Measurements from ENCODE around the gene DSG1. TPM values are rescaled to one million over a fixed set of nuclear protein-coding genes. Genes with fewer than 3 reads are reported as not detected.
"Not testable (repeated sequence)": the region's sequence is repeated elsewhere in the genome, so short reads cannot be mapped to it uniquely, and the experiment has no call there.

Gene DSG1
- polyA plus RNA-seq, 1 donor from 2014 or later, result not detected

- H2AFZ ChIP-seq (ENCODE audit: low read depth, low read length), result no peak overlapping the region
- H3K27ac ChIP-seq (ENCODE audit: low read length), result no peak overlapping the region
- H3K9me3 ChIP-seq (ENCODE audit: low read length), result no peaks in the 10 kb centered on the region
- no peaks in the 10 kb centered on the region for H3K27me3 ChIP-seq (ENCODE audit: insufficient read depth, low read depth, low read length)
- H4K20me1 ChIP-seq (ENCODE audit: insufficient read depth), result no peaks in the 10 kb centered on the region
- no peaks in the 10 kb centered on the region for H3K79me2 ChIP-seq (replicated peaks; ENCODE audit: insufficient read depth, low read length)
- no peak for TF ChIP-seq POLR2AphosphoS5 (IDR thresholded peaks at IDR 0.05)
- no peak for TF ChIP-seq TAF1 (IDR thresholded peaks at IDR 0.05; ENCODE audit: low read depth)
- TF ChIP-seq RAD21 (conservative IDR thresholded peaks at IDR 0.05), result no peak
- TF ChIP-seq CTCF (IDR thresholded peaks at IDR 0.05; ENCODE audit: poor library complexity, severe bottlenecking), result no peak
- no peak for TF ChIP-seq REST (IDR thresholded peaks at IDR 0.05; ENCODE audit: borderline replicate concordance)
- TF ChIP-seq SMC3 (conservative IDR thresholded peaks at IDR 0.05; ENCODE audit: poor library complexity), result no peak
- TF ChIP-seq MXI1 (conservative IDR thresholded peaks at IDR 0.05; ENCODE audit: poor library complexity, severe bottlenecking), result no peak
- no peak for TF ChIP-seq EZH2 (IDR thresholded peaks at IDR 0.05; ENCODE audit: borderline replicate concordance, insufficient read depth, low read length, poor library complexity, severe bottlenecking)
- TF ChIP-seq EP300 (conservative IDR thresholded peaks at IDR 0.05; ENCODE audit: poor library complexity, severe bottlenecking), result no peak
- H3K9me2 ChIP-seq (ENCODE audit: insufficient read depth, low read length), result no peaks in the 10 kb centered on the region
- H3K9ac ChIP-seq (ENCODE audit: low read length), result no peak overlapping the region
- no peak overlapping the region for H3K4me3 ChIP-seq (ENCODE audit: low read length)
- no peaks in the 10 kb centered on the region for H3K36me3 ChIP-seq (ENCODE audit: insufficient read depth, low read length)
- no peak overlapping the region for H3K4me2 ChIP-seq (ENCODE audit: low read length)
- H3F3A ChIP-seq (ENCODE audit: insufficient read depth, low read length, poor library complexity, severe bottlenecking), result no peaks in the 10 kb centered on the region
These were observed 25.5 kb downstream of the DSG1 start for GRCh38 chr18:31343454-31343853.

- not testable (repeated sequence) for H4K20me1 ChIP-seq (ENCODE audit: insufficient read depth); H2AFZ ChIP-seq (ENCODE audit: low read depth, low read length); H3K9me2 ChIP-seq (ENCODE audit: insufficient read depth, low read length); H3K27me3 ChIP-seq (ENCODE audit: insufficient read depth, low read depth, low read length); H3K9ac ChIP-seq (ENCODE audit: low read length); H3K4me2 ChIP-seq (ENCODE audit: low read length); H3K79me2 ChIP-seq (replicated peaks; ENCODE audit: insufficient read depth, low read length); H3F3A ChIP-seq (ENCODE audit: insufficient read depth, low read length, poor library complexity, severe bottlenecking); H3K4me3 ChIP-seq (ENCODE audit: low read length); H3K36me3 ChIP-seq (ENCODE audit: insufficient read depth, low read length); H3K27ac ChIP-seq (ENCODE audit: low read length); H3K9me3 ChIP-seq (ENCODE audit: low read length)
These were observed 35.4 kb downstream of the DSG1 start for GRCh38 chr18:31353336-31353735.

GRCh38 chr18:31354990-31355389, 37.0 kb downstream of the DSG1 start:
- no peaks in the 10 kb centered on the region for H3K36me3 ChIP-seq (ENCODE audit: insufficient read depth, low read length)
- no peaks in the 10 kb centered on the region for H4K20me1 ChIP-seq (ENCODE audit: insufficient read depth)
- H3K9me2 ChIP-seq (ENCODE audit: insufficient read depth, low read length), result no peaks in the 10 kb centered on the region

More at GRCh38 chr18:31354990-31355389, 37.0 kb downstream of the DSG1 start:
- TF ChIP-seq TAF1 (IDR thresholded peaks at IDR 0.05; ENCODE audit: low read depth) (no peak), SMC3 (conservative IDR thresholded peaks at IDR 0.05; ENCODE audit: poor library complexity) (no peak), RAD21 (conservative IDR thresholded peaks at IDR 0.05) (no peak), CTCF (IDR thresholded peaks at IDR 0.05; ENCODE audit: poor library complexity, severe bottlenecking) (no peak), POLR2AphosphoS5 (IDR thresholded peaks at IDR 0.05) (no peak), EZH2 (IDR thresholded peaks at IDR 0.05; ENCODE audit: borderline replicate concordance, insufficient read depth, low read length, poor library complexity, severe bottlenecking) (no peak), REST (IDR thresholded peaks at IDR 0.05; ENCODE audit: borderline replicate concordance) (no peak), EP300 (conservative IDR thresholded peaks at IDR 0.05; ENCODE audit: poor library complexity, severe bottlenecking) (no peak), MXI1 (conservative IDR thresholded peaks at IDR 0.05; ENCODE audit: poor library complexity, severe bottlenecking) (no peak)
- H3K4me2 ChIP-seq (ENCODE audit: low read length), result no peak overlapping the region
- no peaks in the 10 kb centered on the region for H3K27me3 ChIP-seq (ENCODE audit: insufficient read depth, low read depth, low read length)
- H3K79me2 ChIP-seq (replicated peaks; ENCODE audit: insufficient read depth, low read length), result no peaks in the 10 kb centered on the region
- no peak overlapping the region for H3K27ac ChIP-seq (ENCODE audit: low read length)
- H3F3A ChIP-seq (ENCODE audit: insufficient read depth, low read length, poor library complexity, severe bottlenecking), result no peaks in the 10 kb centered on the region
- H3K4me3 ChIP-seq (ENCODE audit: low read length), result no peak overlapping the region
- H2AFZ ChIP-seq (ENCODE audit: low read depth, low read length), result no peak overlapping the region
- H3K9ac ChIP-seq (ENCODE audit: low read length), result no peak overlapping the region
- H3K9me3 ChIP-seq (ENCODE audit: low read length), result no peaks in the 10 kb centered on the region
